Caco-2 (cell line): ENCODE data around the gene NAPSA. TPM values are rescaled to one million over a fixed set of nuclear protein-coding genes. Genes with fewer than 3 reads are reported as not detected.

ENCODE experiments used
- BruUV-seq: library from RNA; stranded (reverse); fragments of 400-500 nt; replicated peaks from 2 replicates; lab custom pipeline; 2021; lab: Mats Ljungman, UMichigan
- CTCF ChIA-PET: fragments of 300-600 bp; sonication (Branson Sonifier 250); formaldehyde crosslinking; loops from one replicate; lab custom pipeline; 2022; ENCODE audit warnings: antibody characterized with exemption; lab: Charles Lee
- POLR2A ChIA-PET: fragments of 300-600 bp; sonication (Branson Sonifier 250); formaldehyde crosslinking; loops from one replicate; lab custom pipeline; 2022; ENCODE audit warnings: antibody characterized with exemption; lab: Charles Lee
- DNase-seq, 2 experiments: peaks; one replicate each; pipeline versions ENCODE4 v3.0.0 to v3.0.0-alpha.2; 2020 to 2022
- H3K27me3 ChIP-seq: replicated peaks from 2 replicates; pipeline ENCODE4 v1.6.0; 2011; ENCODE audit warnings: low read length; ENCODE audit not compliant: control insufficient read depth, insufficient read depth
- H3K36me3 ChIP-seq: 2 replicates; pipeline ENCODE4 v1.5.1; 2011; ENCODE audit warnings: low read length; ENCODE audit not compliant: control insufficient read depth, insufficient read depth
- H3K4me1 ChIP-seq: fragments of 250-450 bp; sonication (Bioruptor Pico); 2 replicates; pipeline ENCODE4 v1.5.1; 2020; ENCODE audit warnings: mild to moderate bottlenecking
- H3K4me3 ChIP-seq: 2 replicates; pipeline ENCODE4 v1.5.1; 2011; ENCODE audit warnings: low read depth, mild to moderate bottlenecking, control low read depth, low read length
- H3K9me3 ChIP-seq: fragments of 250-450 bp; sonication (Bioruptor Pico); 2 replicates; pipeline ENCODE4 v1.5.1; 2020; ENCODE audit warnings: mild to moderate bottlenecking, moderate library complexity
- H3K27ac Mint-ChIP-seq: one replicate; pipeline ENCODE4 v1.8.0; 2022; ENCODE audit warnings: mixed read lengths; ENCODE audit not compliant: unreplicated experiment
- H3K27me3 Mint-ChIP-seq: one replicate; pipeline ENCODE4 v1.8.0; 2022; ENCODE audit warnings: mixed read lengths; ENCODE audit not compliant: insufficient read depth, unreplicated experiment
- H3K36me3 Mint-ChIP-seq: one replicate; pipeline ENCODE4 v1.8.0; 2022; ENCODE audit warnings: mild to moderate bottlenecking, mixed read lengths; ENCODE audit not compliant: insufficient read depth, unreplicated experiment
- H3K4me1 Mint-ChIP-seq: one replicate; pipeline ENCODE4 v1.8.0; 2022; ENCODE audit warnings: low read depth, mixed read lengths; ENCODE audit not compliant: unreplicated experiment
- H3K4me3 Mint-ChIP-seq: one replicate; pipeline ENCODE4 v1.8.0; 2022; ENCODE audit warnings: mild to moderate bottlenecking, moderate library complexity, mixed read lengths; ENCODE audit not compliant: unreplicated experiment
- H3K9me3 Mint-ChIP-seq: one replicate; pipeline ENCODE4 v1.8.0; 2022; ENCODE audit warnings: mixed read lengths; ENCODE audit not compliant: unreplicated experiment
- CTCF ChIP-seq, 2 experiments: fragments of 200-600 bp in 1 of 2; IDR thresholded peaks; 1 replicate in 1 of 2; 2 replicates in 1 of 2; pipeline versions ENCODE4 v1.5.1 to v1.8.0; 2011 to 2022; ENCODE audit warnings: antibody characterized with exemption in 1 of 2, control low read depth in 1 of 2, inconsistent platforms in 1 of 2, low read depth in 1 of 2, low read length in 1 of 2, mild to moderate bottlenecking in 1 of 2, moderate library complexity in 1 of 2; ENCODE audit not compliant: insufficient read depth in 1 of 2, severe bottlenecking in 1 of 2, unreplicated experiment in 1 of 2
- intact Hi-C: fragments of 100-400 bp; cut with micrococcal nuclease; formaldehyde crosslinking; loops from one replicate; pipeline ENCODE4 v1.10.0; 2022; ENCODE audit not compliant: unreplicated experiment
- total RNA-seq: library from RNA; stranded (reverse); gene quantifications from 2 replicates; pipeline ENCODE4 v1.2.3, GENCODE V29; 2022

The NAPSA gene
- total RNA-seq, 1 experiment from 2014 or later = 1.2 TPM

DNA sequence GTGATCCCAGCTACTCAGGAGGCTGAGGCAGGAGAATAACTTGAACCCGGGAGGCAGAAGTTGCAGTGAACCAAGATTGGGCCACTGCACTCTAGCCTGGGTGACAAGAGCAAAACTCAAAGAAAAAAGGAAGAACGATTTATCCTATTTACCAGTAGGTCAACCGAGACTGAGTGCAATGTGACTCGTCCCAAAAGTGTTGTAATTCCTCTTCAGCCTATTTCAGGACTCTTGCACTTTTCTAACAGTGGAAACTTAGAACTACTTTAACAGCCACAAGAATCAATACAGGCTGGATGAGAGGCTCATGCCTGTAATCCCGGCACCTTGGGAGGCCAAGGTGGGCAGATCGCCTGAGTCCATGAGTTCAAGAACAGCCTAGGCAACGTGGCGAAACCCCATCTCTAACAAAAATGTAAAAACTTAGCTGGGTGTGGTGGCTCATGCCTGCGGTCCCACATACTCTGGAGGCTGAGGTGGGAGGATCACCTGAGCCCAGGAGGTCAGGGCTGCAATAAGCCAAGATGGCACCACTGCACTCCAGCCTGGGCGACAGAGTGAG, 6.6 kb upstream of the NAPSA start:
- Mint-ChIP-seq H3K4me1 (peaks cover 9% of the 10 kb centered on the region), H3K27ac (no peak overlapping the region), H3K27me3 (no peaks in the 10 kb centered on the region), H3K4me3 (no peak overlapping the region), H3K9me3 (no peaks in the 10 kb centered on the region), H3K36me3 (peaks cover 15% of the 10 kb centered on the region)
- ChIA-PET POLR2A (no interaction called here), CTCF (no interaction called here)
- Histone ChIP-seq H3K27me3 (no peaks in the 10 kb centered on the region), H3K4me1 (no peaks in the 10 kb centered on the region), H3K36me3 (no peaks in the 10 kb centered on the region), H3K4me3 (no peak overlapping the region), H3K9me3 (no peaks in the 10 kb centered on the region)
- no TSS peak for BruUV-seq
- intact Hi-C loops = no loop called here
- no peak for TF ChIP-seq CTCF (IDR thresholded peaks at IDR 0.05; ENCODE audit: insufficient read depth in 1 of 2, low read depth in 1 of 2, low read length in 1 of 2, severe bottlenecking in 1 of 2, unreplicated experiment in 1 of 2)
- no peak for DNase-seq

DNA sequence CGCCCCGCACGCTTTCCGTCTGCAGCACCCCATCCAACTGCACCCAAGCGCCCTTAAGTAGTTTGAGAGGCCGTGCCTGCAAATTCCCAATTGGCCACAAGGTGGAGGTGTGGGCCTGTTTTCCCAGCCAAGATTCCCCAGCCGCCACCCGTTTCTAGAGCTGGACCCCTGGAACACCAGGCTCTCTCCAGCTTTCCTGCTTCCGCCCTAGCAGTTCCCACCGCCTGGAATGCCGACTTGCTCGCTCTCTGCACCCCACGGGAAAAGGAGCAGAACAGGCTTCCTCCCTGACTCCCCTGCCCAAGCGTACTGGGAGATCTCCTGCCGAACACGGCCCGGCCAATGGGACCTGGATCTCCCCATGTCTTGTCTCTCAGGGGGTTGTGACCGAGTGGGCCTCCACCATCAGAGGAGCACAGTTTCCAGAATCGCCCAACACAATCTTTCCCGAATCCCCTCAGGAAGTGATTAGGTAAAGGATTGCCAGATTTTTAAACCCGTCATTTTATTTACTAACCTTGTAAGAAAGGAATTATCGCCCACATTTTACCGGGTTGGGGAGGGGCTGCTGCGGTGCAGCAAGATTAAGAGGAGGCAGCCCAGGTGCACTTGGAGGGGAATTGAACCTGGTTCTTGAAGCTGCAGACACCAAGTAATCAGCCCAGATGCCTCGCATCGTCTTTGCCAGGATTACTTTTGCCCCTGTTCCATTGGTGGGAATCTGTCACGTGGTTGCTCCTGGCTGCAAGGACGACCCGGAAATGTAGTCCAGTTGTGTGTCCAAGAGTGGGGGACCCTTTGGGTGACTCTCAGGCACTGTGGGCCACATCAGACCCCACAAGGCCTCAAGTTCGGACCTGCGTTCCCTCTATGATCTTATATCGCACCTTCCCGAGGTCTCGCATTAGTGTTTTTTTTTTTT, 3.5 kb upstream of the NAPSA start:
- Mint-ChIP-seq H3K27me3 (peaks cover 3% of the 10 kb centered on the region), H3K4me3 (peak overlapping the region; percentile 77), H3K27ac (peak overlapping the region; percentile 85), H3K9me3 (no peaks in the 10 kb centered on the region), H3K36me3 (no peaks in the 10 kb centered on the region), H3K4me1 (peaks cover 9% of the 10 kb centered on the region)
- no peaks in the 10 kb centered on the region for H3K9me3 ChIP-seq
- intact Hi-C loops = loop anchor here (1.0 to 10.0 kb wide), 5 partner anchors 45 to 556 kb away; no protein-coding TSS in a partner anchor
- POLR2A ChIA-PET = interaction anchor here (0.6 to 1.5 kb wide), 4 partner anchors 16 to 181 kb away, joined by 3 to 4 read pairs (median 3); no protein-coding TSS in a partner anchor
- no peaks in the 10 kb centered on the region for H3K27me3 ChIP-seq
- BruUV-seq = TSS peak; percentile 32
- H3K4me1 ChIP-seq = no peaks in the 10 kb centered on the region
- CTCF ChIA-PET = interaction anchor here (0.6 to 2.0 kb wide), 17 partner anchors 15 to 413 kb away, joined by 3 to 44 read pairs (median 5); partner anchors contain the start of genes JOSD2 and POLD1
- DNase-seq = peak; percentile 82 to 88
- H3K36me3 ChIP-seq = 0 out of 2 replicates have a peak, but pooled peaks cover 1% of the 10 kb centered on the region
- peak; percentile 84 to 92 for TF ChIP-seq CTCF (IDR thresholded peaks at IDR 0.05; ENCODE audit: insufficient read depth in 1 of 2, low read depth in 1 of 2, low read length in 1 of 2, severe bottlenecking in 1 of 2, unreplicated experiment in 1 of 2)
- H3K4me3 ChIP-seq = peak overlapping the region; percentile 36
